ENCODE data around the gene COL4A3.

The COL4A3 gene

GRCh38 chr2:227296671-227297405 is 132.4 kb downstream of the COL4A3 start:
- DNase-seq = no peak

GRCh38 chr2:227301523-227301922 is 137.1 kb downstream of the COL4A3 start:
- no peak for DNase-seq

GRCh38 chr2:227308784-227309183 is 144.4 kb downstream of the COL4A3 start:
- no peak for DNase-seq

GRCh38 chr2:227310756-227311110 is 146.3 kb downstream of the COL4A3 start:
- DNase-seq = no peak

- no peak for DNase-seq
Observed at GRCh38 chr2:227311861-227312506, 147.6 kb downstream of the COL4A3 start.

- no peak for DNase-seq
Observed at GRCh38 chr2:227312579-227312978, 148.2 kb downstream of the COL4A3 start.

- DNase-seq = no peak
Observed at GRCh38 chr2:227313310-227313709, 148.9 kb downstream of the COL4A3 start.

GRCh38 chr2:227317834-227318233 is 153.4 kb downstream of the COL4A3 start:
- DNase-seq = no peak

- DNase-seq = no peak
Observed at GRCh38 chr2:227320305-227321094, 156.1 kb downstream of the COL4A3 start.

GRCh38 chr2:227322530-227323205 is 158.2 kb downstream of the COL4A3 start:
- no peak for DNase-seq

- DNase-seq = no peak
Observed at GRCh38 chr2:227323818-227324217, 159.4 kb downstream of the COL4A3 start.

- DNase-seq = peak in 1 of 2 donors; percentile 9
Observed at GRCh38 chr2:227324642-227324994, 160.2 kb downstream of the COL4A3 start.

GRCh38 chr2:227324995-227325838 is 160.8 kb downstream of the COL4A3 start, which contains the start of gene MFF:
MFF (plus strand) TSS chr2:227325251; CDS start chr2:227330666, 5,415 bp downstream.
- DNase-seq = peak; percentile 90 to 92

- peak in 1 of 2 donors; percentile 4 for DNase-seq
Observed at GRCh38 chr2:227325839-227326195, 161.4 kb downstream of the COL4A3 start.

- DNase-seq = no peak
Observed at GRCh38 chr2:227326783-227327182, 162.4 kb downstream of the COL4A3 start.

GRCh38 chr2:227335713-227336112 is 171.3 kb downstream of the COL4A3 start:
- no peak for DNase-seq

GRCh38 chr2:227337442-227337841 is 173.0 kb downstream of the COL4A3 start:
- no peak for DNase-seq

GRCh38 chr2:227339098-227339599 is 174.7 kb downstream of the COL4A3 start:
- DNase-seq = no peak

GRCh38 chr2:227340106-227340505 is 175.7 kb downstream of the COL4A3 start:
- no peak for DNase-seq

- no peak for DNase-seq
Observed at GRCh38 chr2:227341553-227341952, 177.1 kb downstream of the COL4A3 start.

GRCh38 chr2:227344231-227344630 is 179.8 kb downstream of the COL4A3 start:
- no peak for DNase-seq

GRCh38 chr2:227347117-227347516 is 182.7 kb downstream of the COL4A3 start:
- DNase-seq = no peak

Measured in activated CD4-positive, alpha-beta T cell treated with anti-CD3 and anti-CD28 coated beads for 4 hours (primary cell).